GM19372 (cell line): ENCODE data around the gene GPS1.

Experiments
- ATAC-seq: cut with Tn5 transposase; IDR thresholded peaks from one replicate; pipeline ENCODE4 v1.9.1; 2021; ENCODE audit warnings: mild to moderate bottlenecking, low read depth, moderate library complexity; ENCODE audit not compliant: unreplicated experiment

The GPS1 gene

GRCh38 chr17:82056729-82057621, 5.3 kb downstream of the GPS1 start:
- no peak for ATAC-seq

DNA sequence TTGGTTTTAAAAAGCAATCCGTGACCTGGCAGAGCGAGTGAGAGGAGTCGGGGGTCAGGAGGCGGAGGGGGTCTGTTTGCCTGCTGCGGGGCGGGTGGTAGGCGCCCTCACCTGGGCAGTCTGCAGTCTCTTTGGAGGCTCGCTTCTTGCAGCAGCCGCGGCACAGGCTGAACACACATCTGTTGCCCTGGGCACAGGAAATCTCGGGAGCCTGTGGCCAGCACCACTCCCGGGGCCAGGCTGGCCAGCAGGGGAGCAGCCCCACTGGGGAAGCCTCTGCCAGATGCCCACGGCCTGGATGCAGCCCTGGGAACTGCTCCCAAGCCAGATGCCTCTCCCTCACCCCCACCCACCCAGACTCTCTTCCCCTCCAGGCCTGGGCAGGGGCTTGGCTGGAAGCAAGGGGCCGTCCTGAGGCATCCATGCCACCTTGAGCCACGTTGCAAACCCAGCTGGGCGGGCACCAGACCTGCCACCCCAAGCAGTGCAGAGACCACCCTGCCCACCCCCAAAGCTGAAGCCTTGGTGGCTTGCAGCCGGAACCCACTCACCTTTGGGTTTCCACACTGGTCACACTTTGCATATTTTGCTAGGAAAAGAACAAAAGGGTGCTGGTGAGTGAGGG, 6.6 kb downstream of the GPS1 start:
- ATAC-seq = no peak

GRCh38 chr17:82058855-82059249, 7.2 kb downstream of the GPS1 start:
- no peak for ATAC-seq

GRCh38 chr17:82059272-82060000, 7.7 kb downstream of the GPS1 start:
- ATAC-seq = no peak

DNA sequence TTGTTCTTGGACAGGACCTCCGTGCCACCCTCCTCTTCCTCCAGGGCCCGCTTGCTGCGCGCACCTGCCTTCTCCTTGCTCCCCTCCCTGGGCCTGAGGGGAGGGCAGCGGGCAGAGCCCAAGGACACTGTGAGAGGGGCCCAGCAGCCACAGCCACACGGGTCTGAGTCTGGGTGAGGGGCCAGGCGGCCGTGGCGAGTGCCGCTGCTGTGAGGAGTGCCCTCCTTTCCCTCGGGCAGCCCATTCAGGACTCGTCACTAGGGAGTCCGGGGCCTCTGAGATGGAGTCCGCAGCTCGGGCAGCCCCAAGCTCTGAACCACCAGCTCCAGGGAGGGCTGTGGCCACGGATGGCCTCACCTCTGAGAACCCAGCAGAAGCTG, 8.3 kb downstream of the GPS1 start:
- no peak for ATAC-seq

GRCh38 chr17:82060614-82061013, 8.9 kb downstream of the GPS1 start:
- no peak for ATAC-seq

- no peak for ATAC-seq
Observed at GRCh38 chr17:82061047-82061925, 9.6 kb downstream of the GPS1 start.

DNA sequence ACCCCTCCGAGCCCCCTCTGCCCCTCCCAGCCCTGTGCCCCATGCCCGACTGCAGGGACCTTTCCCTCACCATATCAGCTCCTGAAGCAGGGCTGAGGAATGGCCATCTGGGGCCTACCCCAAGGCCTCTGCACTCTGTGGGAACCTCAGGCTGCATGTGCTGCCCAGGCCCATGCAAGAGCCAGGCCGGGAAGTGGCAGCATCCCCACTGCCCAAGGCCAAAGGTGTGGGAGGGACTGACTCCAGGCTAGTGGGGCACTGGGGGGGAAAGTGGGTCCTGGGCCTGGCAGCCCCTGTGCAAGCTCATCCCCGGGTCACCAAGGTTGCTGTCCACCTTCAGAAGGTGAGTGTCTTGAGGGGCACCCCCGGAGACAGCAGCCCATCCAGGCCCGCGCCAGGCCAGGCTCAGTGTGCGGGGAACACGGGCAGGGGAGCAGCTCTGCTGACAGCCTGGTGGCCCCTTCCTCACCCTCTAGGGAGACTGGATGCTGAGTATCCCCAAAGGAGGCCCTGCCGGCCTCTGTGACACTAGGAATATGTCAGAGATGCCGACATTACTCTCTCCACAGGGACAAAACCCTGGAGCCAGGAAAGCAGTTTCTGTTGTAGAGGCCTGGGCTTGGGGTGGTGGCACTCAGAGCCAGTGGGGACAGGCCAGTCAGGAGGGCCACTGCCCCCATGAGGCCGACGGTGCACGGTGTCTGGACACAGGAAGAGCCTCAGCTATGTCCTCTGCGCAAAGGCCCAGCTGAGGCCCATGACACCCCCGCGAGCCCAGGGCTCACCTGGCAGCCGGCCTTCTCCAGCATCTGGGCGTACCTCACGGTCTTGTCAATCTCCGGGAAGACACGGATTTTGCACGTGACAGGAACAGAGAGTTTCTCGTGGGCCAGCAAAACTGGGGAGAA, 10.6 kb downstream of the GPS1 start:
- no peak for ATAC-seq

DNA sequence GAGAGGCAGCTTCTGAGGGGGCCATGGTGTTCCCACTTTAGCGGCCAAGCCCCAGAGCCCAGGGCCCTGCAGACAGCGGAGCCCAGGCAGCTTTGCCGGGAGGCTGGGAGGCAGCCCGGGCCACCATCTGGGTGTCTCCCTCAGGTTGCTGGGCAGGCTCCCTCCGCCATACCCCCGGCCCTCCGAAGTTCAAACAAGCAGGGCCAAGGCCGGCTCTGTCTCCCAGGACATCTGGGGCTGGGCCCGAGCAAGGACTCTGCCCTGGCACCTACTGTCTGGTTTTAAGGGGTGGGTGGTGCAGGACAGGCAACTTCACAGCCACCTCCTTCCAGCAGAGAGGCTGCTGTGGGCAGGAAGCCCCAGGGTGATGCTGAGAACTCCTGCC, 11.3 kb downstream of the GPS1 start:
- no peak for ATAC-seq

DNA sequence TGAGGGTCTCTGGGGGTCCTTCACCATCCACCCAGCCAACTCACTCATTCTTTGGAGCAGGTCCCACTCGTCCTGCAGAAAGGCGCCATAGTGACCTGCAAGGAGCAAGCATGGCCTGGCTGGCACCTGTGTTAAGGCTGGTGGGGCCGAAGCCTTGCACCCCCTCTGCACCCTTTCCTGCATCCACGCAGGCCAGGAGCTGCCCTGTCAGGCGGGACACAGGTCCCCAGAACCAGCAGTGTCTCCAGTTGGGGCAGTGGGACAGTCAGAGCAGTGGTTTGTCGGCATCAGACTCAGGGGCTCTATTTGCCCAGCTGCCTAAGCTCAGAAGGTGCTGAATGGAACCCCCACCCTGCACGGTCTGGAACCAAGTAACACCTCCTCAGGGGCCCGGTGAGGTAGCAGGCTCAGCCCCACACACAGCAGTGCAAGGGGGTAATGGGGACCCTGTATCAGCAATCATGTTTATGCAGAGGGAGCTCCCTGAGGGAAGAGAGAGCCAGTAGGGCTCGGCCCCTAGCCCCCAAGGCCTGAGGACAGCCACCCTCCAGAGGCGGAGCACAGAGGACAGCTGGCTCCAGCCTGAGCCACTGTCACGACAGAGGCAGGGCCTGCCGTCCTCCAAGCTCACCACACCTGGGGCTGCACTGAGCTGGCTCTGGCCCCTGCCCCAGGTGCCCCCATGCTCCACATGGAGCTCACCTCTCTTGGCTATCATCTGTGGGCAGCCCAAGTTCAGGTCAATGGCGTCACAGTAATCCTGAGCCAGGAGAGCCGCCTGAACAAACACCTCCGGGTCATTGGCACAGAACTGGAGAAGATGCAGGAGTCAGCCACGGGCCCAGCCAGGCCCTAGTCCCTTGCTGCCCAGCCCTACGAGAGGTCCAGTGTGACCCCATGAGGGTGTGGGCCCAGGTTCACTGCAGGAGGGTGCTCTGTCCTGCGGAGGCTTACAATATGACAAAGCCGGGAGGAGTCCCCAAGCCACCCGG, 12.0 kb downstream of the GPS1 start:
- ATAC-seq = no peak

- ATAC-seq = no peak
Observed at GRCh38 chr17:82064433-82065192, 12.9 kb downstream of the GPS1 start.

DNA sequence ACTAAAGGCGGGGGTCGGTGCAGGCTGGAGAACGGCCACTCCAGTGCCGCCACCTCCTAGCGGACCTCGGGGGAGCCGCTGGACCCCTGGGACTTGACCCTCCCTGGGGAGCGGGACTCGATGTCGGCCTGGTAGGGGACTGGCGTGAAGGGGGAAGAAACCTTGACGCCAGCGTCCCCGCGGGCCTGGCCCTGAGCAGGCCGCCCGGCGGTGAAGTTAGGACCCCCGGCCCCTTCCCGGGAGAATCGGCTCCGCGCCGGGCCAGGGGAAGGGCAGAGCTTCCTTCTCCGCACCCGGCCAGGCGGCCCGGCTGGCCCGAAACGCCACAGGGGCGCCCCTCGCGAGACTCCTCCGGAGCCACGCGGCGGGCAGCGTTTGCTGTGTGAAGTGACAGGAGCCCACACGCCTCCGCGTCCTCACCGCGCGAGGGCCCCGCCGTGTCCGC, 13.5 kb downstream of the GPS1 start:
- ATAC-seq = peak; percentile 22

- ATAC-seq = peak; percentile 74
Observed at GRCh38 chr17:82065638-82066303, 14.1 kb downstream of the GPS1 start, which contains the start of gene DUS1L. Gene DUS1L, minus strand, starts transcription at chr17:82065804. Its CDS starts 745 bp downstream, at chr17:82065059.

DNA sequence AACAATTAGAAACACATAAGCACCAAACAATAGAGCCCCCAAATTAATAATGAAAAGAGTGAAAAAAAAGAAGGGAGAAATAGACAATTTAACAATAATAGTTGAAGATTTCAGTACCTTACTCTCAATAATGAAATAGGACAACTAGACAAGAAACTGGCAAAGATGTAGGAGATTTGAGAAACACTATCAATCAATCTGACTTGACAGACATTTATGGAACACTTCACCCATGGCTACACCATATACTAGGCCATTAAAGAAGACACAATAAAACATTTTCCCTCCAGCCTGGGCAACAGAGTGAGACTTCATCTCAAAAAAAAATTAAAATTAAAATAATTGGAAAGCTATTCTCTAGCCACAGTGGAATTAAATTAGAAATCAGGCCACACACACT, 18.9 kb downstream of the GPS1 start:
- ATAC-seq = no peak

DNA sequence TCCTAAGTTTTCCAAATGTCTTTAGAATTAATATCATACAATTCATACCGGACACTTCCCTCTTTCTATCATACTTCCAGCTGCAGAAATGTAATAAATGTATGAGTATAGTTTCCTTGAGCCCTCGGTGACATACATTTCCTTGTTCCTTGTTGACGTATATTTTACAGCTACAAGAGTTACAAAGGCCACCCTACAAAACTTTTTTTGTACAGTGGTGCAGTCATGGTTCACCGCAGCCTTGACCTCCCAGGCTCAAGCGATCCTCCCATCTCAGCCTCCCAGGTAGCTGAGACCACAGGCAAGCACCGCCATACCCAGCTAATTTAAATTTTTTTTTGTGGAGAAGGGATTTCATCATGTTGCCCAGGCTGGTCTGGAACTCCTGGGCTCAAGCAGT, 21.1 kb downstream of the GPS1 start:
- no peak for ATAC-seq

- ATAC-seq = no peak
Observed at GRCh38 chr17:82073446-82073845, 21.7 kb downstream of the GPS1 start.
